ENCODE measurements around the gene ARL15.

DNA sequence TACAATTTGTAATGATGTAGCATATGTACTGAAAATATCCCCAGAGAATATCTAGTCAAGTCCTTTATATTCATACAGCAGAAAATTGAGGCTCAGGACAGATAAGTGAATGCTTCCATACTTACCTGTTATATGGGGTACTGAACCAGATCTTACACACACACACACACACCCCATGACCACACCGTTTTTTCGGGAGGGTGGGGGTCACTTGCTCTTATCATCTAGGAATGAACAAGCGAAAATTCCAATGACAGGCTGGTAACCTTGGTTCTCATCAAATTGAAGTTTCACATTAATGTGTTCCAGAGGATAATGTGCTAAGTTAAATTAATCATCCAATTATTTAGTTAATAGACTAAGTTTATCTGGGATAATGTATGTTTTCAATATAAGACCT lies 48.8 kb downstream of the ARL15 start:
- TF ChIP-seq EZH2 (IDR thresholded peaks at IDR 0.05) (no peak), POLR2AphosphoS5 (IDR thresholded peaks at IDR 0.05; ENCODE audit: borderline replicate concordance, low read depth, low read length) (no peak)
